GM10248 (cell line): ENCODE data around the gene EFTUD2.
"Not testable (repeated sequence)": the region's sequence is repeated elsewhere in the genome, so short reads cannot be mapped to it uniquely, and the experiment has no call there.

Source experiments
- CTCF ChIA-PET: fragments of 300-600 bp; sonication (Branson Sonifier 250); formaldehyde crosslinking; extraction: SDS; loops from one replicate; lab custom pipeline; 2021; ENCODE audit warnings: antibody characterized with exemption; lab: Yijun Ruan, JAX
- POLR2A ChIA-PET: fragments of 350-650 bp; sonication (Branson Sonifier 250); formaldehyde crosslinking; extraction: SDS; loops from one replicate; lab custom pipeline; 2020; ENCODE audit warnings: antibody characterized with exemption; lab: Yijun Ruan, JAX
- DNase-seq: peaks from one replicate; pipeline ENCODE4 v3.0.0; 2012; ENCODE audit errors: extremely low spot score
- TF ChIP-seq, protein P1 (sequence below): IDR thresholded peaks from 2 replicates; pipeline ENCODE4 v1.5.1; 2012; ENCODE audit warnings: mild to moderate bottlenecking, low read depth; ENCODE audit errors: extremely low read depth, missing control alignments, control extremely low read depth

EFTUD2 gene

DNA sequence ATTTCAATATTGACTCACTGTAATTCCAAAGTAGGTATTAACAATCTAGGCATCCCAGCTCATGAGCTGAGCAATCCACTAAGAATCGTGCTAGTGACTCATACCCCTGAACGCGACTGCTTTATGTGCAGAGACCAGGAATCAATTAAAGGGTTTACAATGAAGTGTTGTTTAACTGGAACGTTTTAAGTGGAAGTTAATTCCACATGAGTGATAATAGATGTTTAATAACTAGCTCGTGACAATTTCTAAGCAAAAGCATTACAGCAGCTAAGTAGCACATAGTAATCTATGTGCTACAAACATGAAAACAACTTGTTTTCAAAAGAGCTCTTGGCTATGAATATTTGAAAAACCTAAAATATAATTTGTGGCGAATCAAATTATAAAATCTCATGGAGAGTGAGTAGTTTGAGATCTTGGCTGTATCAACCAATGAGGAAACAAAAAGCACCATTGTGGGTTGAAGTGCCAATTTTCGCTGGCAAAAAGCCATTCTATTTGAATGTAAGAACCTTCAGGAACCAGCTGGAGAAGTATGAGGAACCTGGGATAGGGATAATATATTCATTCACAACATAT lies 78.5 kb downstream of the EFTUD2 start:
- TF ChIP-seq, protein P1, sequence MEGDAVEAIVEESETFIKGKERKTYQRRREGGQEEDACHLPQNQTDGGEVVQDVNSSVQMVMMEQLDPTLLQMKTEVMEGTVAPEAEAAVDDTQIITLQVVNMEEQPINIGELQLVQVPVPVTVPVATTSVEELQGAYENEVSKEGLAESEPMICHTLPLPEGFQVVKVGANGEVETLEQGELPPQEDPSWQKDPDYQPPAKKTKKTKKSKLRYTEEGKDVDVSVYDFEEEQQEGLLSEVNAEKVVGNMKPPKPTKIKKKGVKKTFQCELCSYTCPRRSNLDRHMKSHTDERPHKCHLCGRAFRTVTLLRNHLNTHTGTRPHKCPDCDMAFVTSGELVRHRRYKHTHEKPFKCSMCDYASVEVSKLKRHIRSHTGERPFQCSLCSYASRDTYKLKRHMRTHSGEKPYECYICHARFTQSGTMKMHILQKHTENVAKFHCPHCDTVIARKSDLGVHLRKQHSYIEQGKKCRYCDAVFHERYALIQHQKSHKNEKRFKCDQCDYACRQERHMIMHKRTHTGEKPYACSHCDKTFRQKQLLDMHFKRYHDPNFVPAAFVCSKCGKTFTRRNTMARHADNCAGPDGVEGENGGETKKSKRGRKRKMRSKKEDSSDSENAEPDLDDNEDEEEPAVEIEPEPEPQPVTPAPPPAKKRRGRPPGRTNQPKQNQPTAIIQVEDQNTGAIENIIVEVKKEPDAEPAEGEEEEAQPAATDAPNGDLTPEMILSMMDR: no peak
- CTCF ChIA-PET: interaction anchor here (0.9 to 1.5 kb wide), 2 partner anchors 41 to 43 kb away, joined by 3 to 4 read pairs; no protein-coding TSS in a partner anchor
- POLR2A ChIA-PET: no interaction called here
- no peak for DNase-seq

DNA sequence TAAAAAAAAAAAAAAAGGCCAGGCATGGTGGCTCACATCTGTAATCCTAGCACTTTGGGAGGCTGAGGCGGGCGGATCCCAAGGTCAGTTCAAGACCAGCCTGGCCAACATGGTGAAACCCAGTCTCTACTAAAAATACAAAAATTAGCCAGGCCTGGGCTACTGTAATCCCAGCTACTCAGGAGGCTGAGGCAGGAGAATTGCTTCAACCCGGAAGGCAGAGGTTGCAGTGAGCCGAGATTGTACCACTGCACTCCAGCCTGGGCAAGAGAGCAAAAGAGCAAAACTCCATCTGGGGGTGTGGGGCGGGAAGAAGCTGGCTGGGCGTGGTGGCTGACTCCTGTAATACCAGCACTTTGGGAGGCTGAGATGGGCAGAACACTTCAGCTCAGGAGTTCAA lies 80.7 kb downstream of the EFTUD2 start:
- DNase-seq, CTCF ChIA-PET, POLR2A ChIA-PET: not testable (repeated sequence)

DNA sequence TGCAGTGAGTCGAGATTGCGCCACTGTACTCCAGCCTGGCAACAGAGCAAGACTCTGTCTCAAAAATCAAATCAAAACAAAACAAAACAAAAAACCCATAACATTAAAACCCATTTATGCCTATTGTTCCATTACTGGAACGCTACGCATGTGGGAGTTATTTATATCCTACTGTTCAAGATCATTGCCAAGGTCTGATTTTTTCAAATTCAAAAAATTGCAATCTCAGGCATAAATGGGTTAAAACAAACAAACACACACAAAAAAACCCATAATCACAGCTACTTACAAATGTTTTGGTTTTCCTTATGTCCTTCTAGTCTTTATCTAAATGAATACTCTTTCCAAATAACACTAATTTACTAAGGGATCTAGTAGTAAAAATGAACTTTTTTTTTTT lies 87.0 kb downstream of the EFTUD2 start:
- DNase-seq: no peak
- TF ChIP-seq, protein P1: no peak
- CTCF ChIA-PET: no interaction called here
- POLR2A ChIA-PET: no interaction called here

DNA sequence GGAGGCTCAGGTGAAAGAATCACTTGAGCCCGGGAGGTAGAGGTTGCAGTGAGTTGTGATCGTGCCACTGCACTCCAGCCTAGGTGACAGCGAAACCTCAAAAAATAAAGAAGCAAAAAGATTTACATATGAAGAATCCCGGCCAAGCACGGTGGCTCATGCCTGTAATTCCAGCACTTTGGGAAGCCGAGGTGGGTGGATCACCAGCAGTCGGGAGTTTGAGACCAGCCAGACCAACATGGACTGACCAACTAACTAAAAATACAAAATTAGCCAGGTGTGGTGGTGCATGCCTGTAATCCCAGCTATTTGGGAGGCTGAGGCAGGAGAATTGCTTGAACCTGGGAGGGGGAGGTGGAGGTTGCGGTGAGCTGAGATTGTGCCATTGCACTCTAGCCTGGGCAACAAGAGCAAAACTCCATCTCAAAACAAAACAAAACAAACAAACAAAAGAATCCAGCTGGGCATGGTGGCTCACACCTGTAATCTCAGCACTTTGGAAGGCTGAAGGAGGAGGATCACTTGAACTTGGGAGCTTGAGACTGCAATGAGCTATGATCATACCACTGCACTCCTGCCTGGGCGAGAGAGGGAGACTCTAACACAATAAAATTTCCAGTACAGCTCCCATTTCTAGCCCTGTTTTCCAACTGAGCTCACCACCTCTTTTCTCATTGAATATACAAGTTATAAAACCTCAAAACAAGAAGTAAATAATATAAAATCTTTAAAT lies 90.4 kb downstream of the EFTUD2 start:
- POLR2A ChIA-PET, DNase-seq: not testable (repeated sequence)
- CTCF ChIA-PET: interaction anchor here (0.7 to 5.0 kb wide), 6 partner anchors 12 to 326 kb away, joined by 3 to 26 read pairs (median 4); partner anchors contain the start of gene ACBD4

DNA sequence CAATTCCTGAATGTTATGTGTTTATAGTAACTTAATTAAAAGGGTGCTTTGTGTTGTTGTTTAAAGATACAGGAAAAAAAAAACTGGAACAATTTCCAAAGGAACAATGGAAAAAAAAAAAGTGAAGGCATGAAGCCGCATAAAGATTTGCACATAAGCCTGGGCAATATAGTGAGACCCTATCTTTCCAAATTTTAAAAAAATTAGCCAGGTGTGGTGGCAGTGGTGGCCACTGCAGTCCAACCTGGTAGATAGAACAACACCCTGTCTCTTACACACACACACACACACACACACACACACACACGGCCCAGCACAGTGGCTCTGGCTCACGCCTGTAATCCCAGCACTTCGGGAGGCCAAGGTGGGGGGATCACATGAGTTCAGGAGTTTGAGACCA lies 91.1 kb downstream of the EFTUD2 start:
- ChIA-PET POLR2A (no interaction called here), CTCF (interaction anchor here (0.8 to 5.0 kb wide), 6 partner anchors 11 to 327 kb away, joined by 3 to 26 read pairs (median 4); partner anchors contain the start of gene ACBD4)
- DNase-seq: no peak
- TF ChIP-seq, protein P1: no peak

DNA sequence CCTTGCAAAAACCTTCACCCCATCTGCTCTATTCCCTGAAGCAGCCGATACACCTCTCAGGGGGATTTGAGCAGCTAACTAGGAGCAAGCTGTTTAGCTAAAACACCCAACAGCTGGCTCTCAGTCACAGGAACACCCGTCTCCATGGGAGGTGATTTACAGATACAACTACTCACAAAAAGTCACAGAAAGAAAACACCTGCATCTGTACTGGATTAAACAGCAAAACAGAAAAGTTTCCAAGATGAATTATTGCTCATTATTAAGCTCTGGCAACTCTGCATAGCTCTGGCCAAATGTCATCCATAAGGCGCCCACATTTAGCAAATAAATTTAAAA lies 91.5 kb downstream of the EFTUD2 start:
- CTCF ChIA-PET: interaction anchor here (0.8 to 5.0 kb wide), 7 partner anchors 11 to 328 kb away, joined by 3 to 26 read pairs (median 3); partner anchors contain the start of gene ACBD4
- POLR2A ChIA-PET: no interaction called here

DNA sequence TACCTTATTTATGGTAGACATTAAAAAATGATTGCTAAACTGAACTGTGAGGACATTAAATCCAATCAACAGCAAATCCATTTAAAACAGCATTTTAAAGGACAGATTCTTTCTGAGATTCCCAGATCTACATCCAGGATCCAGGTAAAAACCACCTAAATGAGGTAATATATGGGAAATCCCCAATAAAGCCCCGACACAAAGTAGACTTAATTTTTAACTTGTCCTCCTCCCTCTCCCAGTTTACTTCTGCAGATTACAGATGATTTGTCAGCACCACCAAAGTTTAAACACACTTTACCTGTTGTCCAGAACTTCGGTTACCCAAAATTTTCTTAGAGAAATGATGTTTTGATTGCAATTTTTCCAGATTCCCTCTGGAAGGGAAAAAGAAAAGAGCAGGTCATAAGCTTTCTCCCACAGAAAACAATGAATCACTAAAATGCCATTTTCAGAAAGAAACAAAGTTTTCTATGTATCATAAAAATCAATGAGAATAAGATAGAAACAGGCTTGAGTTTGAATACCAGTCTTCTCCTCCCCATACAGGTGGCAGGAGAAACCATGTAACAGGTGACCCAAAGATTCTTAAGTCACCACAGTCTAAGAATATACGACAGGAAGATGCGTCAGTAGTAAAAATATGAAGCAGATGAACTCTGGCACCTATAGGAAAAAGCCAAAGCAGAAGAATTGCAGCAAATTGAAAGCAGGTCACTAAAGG lies 92.0 kb downstream of the EFTUD2 start:
- no peak for DNase-seq
- TF ChIP-seq, protein P1: no peak
- ChIA-PET CTCF (interaction anchor here (0.8 to 5.0 kb wide), 8 partner anchors 10 to 328 kb away, joined by 3 to 26 read pairs (median 4); partner anchors contain the start of gene ACBD4), POLR2A (no interaction called here)

More for the DNA sequence above, 91.5 kb downstream of the EFTUD2 start:
- DNase-seq: peak; percentile 32
- TF ChIP-seq, protein P1: no peak
